Mesendoderm (in vitro differentiated cells): ENCODE measurements around the gene SPINK8.

Source experiments
- DNase-seq: peaks from one replicate; pipeline ENCODE4 v3.0.0; 2013
- H2AK5ac ChIP-seq: 2 replicates; pipeline ENCODE4 v1.6.1; 2013; ENCODE audit warnings: low read length, inconsistent platforms
- H2BK120ac ChIP-seq: 2 replicates; pipeline ENCODE4 v1.6.1; 2013; ENCODE audit warnings: low read depth, mild to moderate bottlenecking, low read length, moderate library complexity, mixed read lengths
- H2BK15ac ChIP-seq: replicated peaks from 2 replicates; pipeline ENCODE4 v1.6.1; 2013; ENCODE audit warnings: low read depth, mild to moderate bottlenecking, moderate library complexity
- H2BK5ac ChIP-seq: 2 replicates; pipeline ENCODE4 v1.6.1; 2013; ENCODE audit warnings: low read length, inconsistent platforms
- H3K18ac ChIP-seq: 2 replicates; pipeline ENCODE4 v1.6.1; 2013; ENCODE audit warnings: mild to moderate bottlenecking, low read length, mixed read lengths
- H3K23ac ChIP-seq: one replicate; pipeline ENCODE4 v1.6.1; 2013; ENCODE audit warnings: low read length
- H3K27ac ChIP-seq: 2 replicates; pipeline ENCODE4 v1.5.1; 2013; ENCODE audit warnings: low read depth, mild to moderate bottlenecking, inconsistent platforms, low read length, moderate library complexity
- H3K27me3 ChIP-seq: 2 replicates; pipeline ENCODE4 v1.6.1; 2013; ENCODE audit warnings: low read length, control low read depth, mild to moderate bottlenecking, inconsistent platforms; ENCODE audit not compliant: insufficient read depth, poor library complexity
- H3K36me3 ChIP-seq: 2 replicates; pipeline ENCODE4 v1.6.1; 2013; ENCODE audit warnings: low read length, inconsistent platforms; ENCODE audit not compliant: control insufficient read depth, insufficient read depth
- H3K4ac ChIP-seq: one replicate; pipeline ENCODE4 v1.6.1; 2013; ENCODE audit warnings: low read depth, mild to moderate bottlenecking, low read length, moderate library complexity
- H3K4me1 ChIP-seq: 2 replicates; pipeline ENCODE4 v1.6.1; 2013; ENCODE audit warnings: low read depth, low read length, inconsistent platforms; ENCODE audit not compliant: control insufficient read depth
- H3K4me2 ChIP-seq: 2 replicates; pipeline ENCODE4 v1.6.1; 2013; ENCODE audit warnings: low read length
- H3K4me3 ChIP-seq: 2 replicates; pipeline ENCODE4 v1.5.1; 2013; ENCODE audit warnings: mild to moderate bottlenecking, low read length
- H3K56ac ChIP-seq: one replicate; pipeline ENCODE4 v1.6.1; 2013; ENCODE audit warnings: low read length
- H3K79me1 ChIP-seq: 2 replicates; pipeline ENCODE4 v1.6.1; 2013; ENCODE audit warnings: low read length, inconsistent platforms
- H3K79me2 ChIP-seq: 2 replicates; pipeline ENCODE4 v1.6.1; 2013; ENCODE audit warnings: mild to moderate bottlenecking, low read length; ENCODE audit not compliant: control insufficient read depth, insufficient read depth
- H3K9ac ChIP-seq: 2 replicates; pipeline ENCODE4 v1.6.1; 2013; ENCODE audit warnings: low read length, inconsistent platforms
- H4K5ac ChIP-seq: one replicate; pipeline ENCODE4 v1.6.1; 2013; ENCODE audit warnings: low read length
- H4K8ac ChIP-seq: one replicate; pipeline ENCODE4 v1.6.1; 2013; ENCODE audit warnings: low read depth, mild to moderate bottlenecking, control low read depth, low read length, moderate library complexity
- WGBS: extraction: QIAGEN DNeasy Blood & Tissue Kit; methylation state at CpG from one replicate; pipeline ENCODE4 v1.1.7; 2013; ENCODE audit warnings: low lambda C conversion rate, missing lambda C conversion rate; ENCODE audit not compliant: insufficient coverage; ENCODE audit errors: extremely low coverage; 5-methylcytosine and 5-hydroxymethylcytosine counted together

SPINK8 gene

DNA sequence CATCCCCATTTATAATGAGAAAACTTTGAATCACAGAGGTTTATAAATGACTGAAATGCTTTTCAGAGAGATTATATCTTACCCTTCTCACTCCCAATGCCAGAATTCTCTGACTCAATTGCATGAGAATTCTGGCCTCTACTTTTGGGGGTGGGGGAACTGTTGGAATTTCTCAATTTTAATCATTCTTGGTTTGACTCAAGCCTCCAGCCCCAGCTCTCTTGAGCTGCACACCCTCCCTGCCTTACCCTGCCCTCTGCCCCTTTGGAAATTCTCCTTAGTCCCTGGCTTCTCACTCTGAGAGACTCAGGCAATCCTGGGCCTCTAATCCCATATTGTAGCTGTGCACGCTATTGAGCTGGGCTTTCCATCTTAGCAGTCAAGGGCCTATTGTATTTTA lies 48.3 kb downstream of the SPINK8 start:
- no peak overlapping the region for H3K4me3 ChIP-seq
- no peak overlapping the region for H3K9ac ChIP-seq
- H3K4me2 ChIP-seq, result no peak overlapping the region
- H4K5ac ChIP-seq, result no peak overlapping the region
- H2BK15ac ChIP-seq, result no peak overlapping the region
- H3K79me1 ChIP-seq, result peaks cover 2% of the 10 kb centered on the region
- no peaks in the 10 kb centered on the region for H3K36me3 ChIP-seq
- H3K27ac ChIP-seq, result no peak overlapping the region
- H3K4ac ChIP-seq, result no peak overlapping the region
- no peak overlapping the region for H3K56ac ChIP-seq
- H2AK5ac ChIP-seq, result no peak overlapping the region
- no peaks in the 10 kb centered on the region for H3K27me3 ChIP-seq
- no peaks in the 10 kb centered on the region for H3K79me2 ChIP-seq
- DNase-seq, result no peak
- H2BK5ac ChIP-seq, result no peak overlapping the region
- H4K8ac ChIP-seq, result no peak overlapping the region
- no peak overlapping the region for H3K23ac ChIP-seq
- WGBS, result no CpG with 5 or more reads among the region's 1 CpG
- H2BK120ac ChIP-seq, result no peak overlapping the region
- no peaks in the 10 kb centered on the region for H3K4me1 ChIP-seq
- H3K18ac ChIP-seq, result no peak overlapping the region

DNA sequence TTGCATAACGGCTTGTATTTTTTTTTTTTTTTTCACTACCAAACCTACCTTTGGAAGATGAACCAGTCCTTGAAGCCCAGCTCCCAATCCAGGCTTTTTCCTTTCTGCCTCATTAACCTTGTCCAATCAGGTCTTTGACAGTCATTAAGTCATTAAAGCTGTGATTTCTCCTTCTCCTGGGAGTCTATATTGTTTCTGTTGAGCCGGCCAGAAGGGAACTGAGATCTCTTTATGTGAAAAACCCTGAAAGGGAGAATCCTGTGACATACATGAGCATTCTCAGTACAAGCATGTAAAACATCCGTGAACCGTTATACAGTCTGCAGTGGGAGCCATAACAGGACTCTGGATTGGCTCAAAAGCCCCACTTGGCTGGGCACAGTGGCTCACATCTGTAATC lies 52.6 kb downstream of the SPINK8 start:
- no peak for DNase-seq
- Histone ChIP-seq H3K23ac (no peak overlapping the region), H3K4me2 (no peak overlapping the region), H3K27me3 (no peaks in the 10 kb centered on the region), H3K4me1 (no peaks in the 10 kb centered on the region), H2BK15ac (no peak overlapping the region), H4K8ac (no peak overlapping the region), H3K79me2 (no peaks in the 10 kb centered on the region), H3K9ac (no peak overlapping the region), H2AK5ac (no peak overlapping the region), H2BK120ac (no peak overlapping the region), H3K27ac (no peak overlapping the region), H3K18ac (no peak overlapping the region), H3K56ac (no peak overlapping the region), H2BK5ac (no peak overlapping the region), H4K5ac (no peak overlapping the region), H3K79me1 (no peaks in the 10 kb centered on the region), H3K4me3 (no peak overlapping the region), H3K4ac (no peak overlapping the region), H3K36me3 (no peaks in the 10 kb centered on the region)
- WGBS, result no CpG with 5 or more reads among the region's 4 CpGs

DNA sequence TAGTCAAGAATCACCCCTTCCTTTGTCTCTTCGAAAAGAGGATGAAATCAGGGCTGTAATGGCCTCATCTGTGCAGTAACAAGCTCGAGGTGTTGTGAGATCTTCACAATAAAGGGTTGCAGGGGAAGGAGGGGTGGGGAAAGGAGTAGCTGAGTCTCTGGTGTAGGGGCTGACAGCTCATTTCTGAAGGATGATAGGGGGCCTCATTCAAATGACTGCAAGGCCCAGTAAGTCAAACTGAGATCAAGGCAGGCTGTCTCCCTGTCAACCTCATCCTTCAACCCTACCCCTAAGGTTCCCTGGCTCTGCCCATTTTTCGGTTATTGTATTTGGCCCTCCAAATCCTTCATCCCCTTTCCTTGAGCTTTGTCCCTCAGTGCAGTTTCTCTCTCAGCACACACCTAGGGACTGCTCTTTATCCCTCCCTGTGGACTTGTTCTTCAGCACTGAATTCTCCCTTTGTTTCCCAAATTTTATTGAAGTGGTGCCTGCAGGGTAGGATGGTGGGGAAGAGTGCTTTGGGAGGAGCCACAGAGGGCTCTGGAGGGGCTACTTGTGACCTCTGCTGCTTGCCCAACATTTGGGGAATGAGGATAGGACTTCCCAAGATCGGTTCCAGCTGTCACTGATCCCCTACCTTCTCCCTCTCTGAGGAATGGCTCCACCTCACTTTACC lies 54.4 kb downstream of the SPINK8 start:
- Histone ChIP-seq H2BK120ac (no peak overlapping the region), H2BK15ac (no peak overlapping the region), H3K36me3 (no peaks in the 10 kb centered on the region), H2BK5ac (no peak overlapping the region), H3K9ac (no peak overlapping the region), H3K23ac (no peak overlapping the region), H3K4ac (no peak overlapping the region), H4K8ac (no peak overlapping the region), H2AK5ac (no peak overlapping the region), H3K4me2 (no peak overlapping the region), H3K27ac (no peak overlapping the region), H3K27me3 (no peaks in the 10 kb centered on the region), H3K79me2 (no peaks in the 10 kb centered on the region), H3K79me1 (no peaks in the 10 kb centered on the region), H3K56ac (no peak overlapping the region), H4K5ac (no peak overlapping the region), H3K18ac (no peak overlapping the region), H3K4me1 (no peaks in the 10 kb centered on the region), H3K4me3 (no peak overlapping the region)
- no CpG with 5 or more reads among the region's 4 CpGs for WGBS
- no peak for DNase-seq

DNA sequence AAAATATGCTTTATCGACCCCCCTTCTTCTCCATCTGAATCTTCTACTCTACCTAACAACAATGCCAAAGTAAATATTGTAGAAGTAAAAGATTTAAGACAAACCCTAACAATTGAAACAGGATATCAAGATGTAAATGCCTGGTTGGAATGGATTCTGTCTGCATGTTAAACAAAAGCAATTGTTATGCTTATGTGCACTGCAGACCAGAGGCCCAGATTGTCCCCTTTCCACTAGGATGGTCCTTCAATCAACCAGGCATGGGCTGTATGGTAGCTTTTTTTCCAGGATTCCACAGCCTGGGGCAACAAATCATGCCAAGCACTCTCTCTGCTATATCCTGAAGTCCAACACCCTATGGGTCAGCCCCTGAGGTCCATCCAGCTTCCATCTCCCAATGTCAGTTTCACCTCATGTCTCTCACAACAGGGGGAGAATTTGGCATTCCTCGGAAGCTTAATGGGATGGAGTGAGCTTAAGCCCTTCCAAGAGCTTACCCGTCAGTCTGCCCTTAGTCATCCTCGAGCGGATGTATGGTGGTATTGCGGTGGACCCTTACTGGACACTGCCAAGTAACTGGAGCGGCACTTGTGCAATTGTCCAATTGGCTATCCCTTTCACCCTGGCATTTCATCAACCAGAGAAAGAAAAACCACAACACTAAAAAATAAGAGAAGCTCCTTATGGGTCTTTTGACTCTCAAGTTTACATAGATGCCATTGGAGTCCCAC lies 56.4 kb downstream of the SPINK8 start:
- Histone ChIP-seq H2BK5ac (no peak overlapping the region), H4K5ac (no peak overlapping the region), H2AK5ac (no peak overlapping the region), H3K27ac (no peak overlapping the region), H3K79me2 (no peaks in the 10 kb centered on the region), H3K4me3 (no peak overlapping the region), H2BK15ac (no peak overlapping the region), H3K79me1 (no peaks in the 10 kb centered on the region), H3K27me3 (no peaks in the 10 kb centered on the region), H3K23ac (no peak overlapping the region), H3K36me3 (no peaks in the 10 kb centered on the region), H3K56ac (no peak overlapping the region), H3K4me2 (no peak overlapping the region), H3K18ac (no peak overlapping the region), H4K8ac (no peak overlapping the region), H2BK120ac (no peak overlapping the region), H3K4me1 (no peaks in the 10 kb centered on the region), H3K9ac (no peak overlapping the region), H3K4ac (no peak overlapping the region)
- WGBS, result no CpG with 5 or more reads among the region's 7 CpGs
- DNase-seq, result peak; percentile 25

DNA sequence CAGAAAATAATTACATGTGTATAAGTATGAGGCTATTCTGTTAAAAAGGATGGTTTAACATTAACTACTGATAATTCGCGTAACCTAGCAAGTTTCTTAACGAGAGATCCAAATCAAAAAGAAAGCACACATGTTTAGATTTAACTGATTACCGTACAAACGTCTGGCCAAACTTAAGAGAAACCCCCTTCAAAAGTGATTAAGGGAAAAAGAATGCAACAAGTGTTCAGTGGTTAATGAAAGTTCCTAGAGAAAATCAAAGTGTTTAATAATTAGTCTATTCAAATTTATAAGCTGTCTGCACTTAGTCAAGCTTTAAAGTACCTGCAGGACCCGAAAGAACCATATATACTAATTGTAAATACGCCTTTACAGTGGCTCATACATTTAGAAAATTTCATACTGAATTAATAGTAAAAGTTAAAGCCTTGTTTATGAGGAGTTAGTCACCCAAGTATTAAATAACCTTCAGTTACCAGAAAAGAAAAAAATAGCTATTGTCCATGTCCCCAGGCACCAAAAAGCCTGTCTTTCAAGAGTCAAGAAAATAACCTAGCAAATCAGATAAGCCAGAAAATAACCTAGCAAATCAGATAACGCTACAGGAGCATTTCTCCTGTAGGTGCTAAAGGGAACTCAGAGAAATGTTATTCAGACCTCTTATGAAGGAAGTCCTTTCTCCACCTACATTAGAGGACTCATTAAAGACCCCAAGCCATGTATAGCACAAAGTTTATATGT lies 58.0 kb downstream of the SPINK8 start:
- Histone ChIP-seq H3K36me3 (no peaks in the 10 kb centered on the region), H3K79me2 (no peaks in the 10 kb centered on the region)

More for the DNA sequence above, 58.0 kb downstream of the SPINK8 start:
- WGBS, result no CpG with 5 or more reads among the region's 8 CpGs
- Histone ChIP-seq H3K79me1 (no peaks in the 10 kb centered on the region), H3K4me2 (no peak overlapping the region), H4K5ac (no peak overlapping the region), H3K18ac (no peak overlapping the region), H2BK120ac (no peak overlapping the region), H4K8ac (no peak overlapping the region), H2AK5ac (no peak overlapping the region), H3K27me3 (no peaks in the 10 kb centered on the region), H2BK15ac (no peak overlapping the region), H3K27ac (no peak overlapping the region), H3K56ac (no peak overlapping the region), H3K23ac (no peak overlapping the region), H3K4ac (no peak overlapping the region), H2BK5ac (no peak overlapping the region), H3K4me3 (no peak overlapping the region), H3K9ac (no peak overlapping the region), H3K4me1 (no peaks in the 10 kb centered on the region)
- no peak for DNase-seq
